Mesodermal cell (in vitro differentiated cells): ENCODE data around the gene CCDC13.

ENCODE experiments used
- H3K27ac ChIP-seq: 2 replicates; pipeline ENCODE4 v1.7.0; 2013; ENCODE audit warnings: mild to moderate bottlenecking, low read depth, low read length, moderate library complexity; ENCODE audit not compliant: severe bottlenecking
- H3K36me3 ChIP-seq: 2 replicates; pipeline ENCODE4 v1.7.1; 2013; ENCODE audit warnings: mild to moderate bottlenecking, low read length, moderate library complexity; ENCODE audit not compliant: control insufficient read depth, insufficient read depth
- H3K4me1 ChIP-seq: one replicate; pipeline ENCODE4 v1.7.1; 2013; ENCODE audit warnings: mild to moderate bottlenecking, low read length; ENCODE audit not compliant: insufficient read depth, control insufficient read depth, poor library complexity, severe bottlenecking
- H3K4me3 ChIP-seq: 2 replicates; pipeline ENCODE4 v1.7.0; 2013; ENCODE audit warnings: low read length, control low read depth, mild to moderate bottlenecking; ENCODE audit not compliant: insufficient read depth, poor library complexity, severe bottlenecking; ENCODE audit errors: extremely low read depth
- H3K9me3 ChIP-seq: 2 replicates; pipeline ENCODE4 v1.7.1; 2013; ENCODE audit warnings: mild to moderate bottlenecking, low read length, moderate library complexity; ENCODE audit not compliant: control insufficient read depth
- WGBS, 2 experiments: methylation state at CpG; one replicate each; pipeline ENCODE4 v1.1.5; 2013; ENCODE audit warnings: missing lambda C conversion rate in 2 of 2; ENCODE audit not compliant: insufficient coverage in 2 of 2; 5-methylcytosine and 5-hydroxymethylcytosine counted together

CCDC13 gene

GRCh38 chr3:42807929-42808328 is 34.9 kb upstream of the CCDC13 start:
- Histone ChIP-seq H3K36me3 (no peaks in the 10 kb centered on the region), H3K27ac (no peak overlapping the region)
- WGBS, 2 experiments: 100% methylated on average over 2 of the region's 4 CpGs; no CpG with 5 or more reads in 1 of the 2 experiments

GRCh38 chr3:42805141-42805821 is 32.2 kb upstream of the CCDC13 start:
- H3K4me3 ChIP-seq: peak overlapping the region; percentile 62
- 16 to 21% methylated on average over 17 to 20 of the region's 23 CpGs for WGBS, 2 experiments
- peaks cover 15% of the 10 kb centered on the region for H3K36me3 ChIP-seq
- no peaks in the 10 kb centered on the region for H3K9me3 ChIP-seq
- H3K27ac ChIP-seq: no peak overlapping the region
- H3K4me1 ChIP-seq: no peaks in the 10 kb centered on the region

More at GRCh38 chr3:42807929-42808328, 34.9 kb upstream of the CCDC13 start:
- no peaks in the 10 kb centered on the region for H3K9me3 ChIP-seq
- no peak overlapping the region for H3K4me3 ChIP-seq
- H3K4me1 ChIP-seq: no peaks in the 10 kb centered on the region

- 0 to 7% methylated on average over 2 to 7 of the region's 13 CpGs for WGBS, 2 experiments
- H3K27ac ChIP-seq: peak overlapping the region; percentile 34
- H3K4me3 ChIP-seq: peak overlapping the region; percentile 62
- H3K4me1 ChIP-seq: no peaks in the 10 kb centered on the region
- no peaks in the 10 kb centered on the region for H3K9me3 ChIP-seq
- peaks cover 20% of the 10 kb centered on the region for H3K36me3 ChIP-seq
These were observed 31.7 kb upstream of the CCDC13 start for GRCh38 chr3:42804831-42805132.

- Histone ChIP-seq H3K4me1 (no peaks in the 10 kb centered on the region), H3K27ac (peak within 1 kb of the TSS; percentile 78), H3K36me3 (peaks cover 26% of the 10 kb centered on the region), H3K4me3 (peak within 1 kb of the TSS; percentile 62), H3K9me3 (no peaks in the 10 kb centered on the region)
- 0% methylated on average over 28 to 39 of the region's 63 CpGs for WGBS, 2 experiments
These were observed 31.2 kb upstream of the CCDC13 start, which contains the start of gene HIGD1A for GRCh38 chr3:42804106-42804830. TSS of gene HIGD1A (minus strand) at chr3:42804490. CDS start at chr3:42794253, 10,237 bp downstream.

- Histone ChIP-seq H3K4me1 (no peaks in the 10 kb centered on the region), H3K4me3 (peak overlapping the region; percentile 62), H3K9me3 (no peaks in the 10 kb centered on the region), H3K36me3 (peaks cover 26% of the 10 kb centered on the region), H3K27ac (peak overlapping the region; percentile 78)
- 1 to 2% methylated on average over 28 to 33 of the region's 33 CpGs for WGBS, 2 experiments
These were observed 30.5 kb upstream of the CCDC13 start for GRCh38 chr3:42803414-42804105.

- Histone ChIP-seq H3K36me3 (peaks cover 26% of the 10 kb centered on the region), H3K4me3 (peak overlapping the region; percentile 62), H3K4me1 (no peaks in the 10 kb centered on the region), H3K27ac (peak overlapping the region; percentile 78), H3K9me3 (no peaks in the 10 kb centered on the region)
- WGBS, 2 experiments: 45 to 50% methylated on average over 7 to 9 of the region's 11 CpGs
These were observed 29.9 kb upstream of the CCDC13 start for GRCh38 chr3:42802876-42803413.

- Histone ChIP-seq H3K4me3 (no peak overlapping the region), H3K9me3 (no peaks in the 10 kb centered on the region), H3K36me3 (peaks cover 26% of the 10 kb centered on the region), H3K27ac (no peak overlapping the region), H3K4me1 (no peaks in the 10 kb centered on the region)
- 90 to 100% methylated on average over 1 to 2 of the region's 4 CpGs for WGBS, 2 experiments
These were observed 28.7 kb upstream of the CCDC13 start for GRCh38 chr3:42801784-42802183.

GRCh38 chr3:42801048-42801620 is 28.1 kb upstream of the CCDC13 start:
- Histone ChIP-seq H3K4me1 (no peaks in the 10 kb centered on the region), H3K36me3 (peaks cover 31% of the 10 kb centered on the region), H3K9me3 (no peaks in the 10 kb centered on the region), H3K27ac (no peak overlapping the region), H3K4me3 (no peak overlapping the region)
- WGBS, 2 experiments: 91 to 97% methylated on average over 3 of the region's 3 CpGs

- Histone ChIP-seq H3K9me3 (no peaks in the 10 kb centered on the region), H3K27ac (no peak overlapping the region), H3K36me3 (peaks cover 37% of the 10 kb centered on the region), H3K4me3 (no peak overlapping the region), H3K4me1 (no peaks in the 10 kb centered on the region)
- 100% methylated on average over 1 of the region's 2 CpGs for WGBS, 2 experiments
These were observed 27.2 kb upstream of the CCDC13 start for GRCh38 chr3:42800251-42800650.

GRCh38 chr3:42799376-42799775 is 26.3 kb upstream of the CCDC13 start:
- Histone ChIP-seq H3K36me3 (peaks cover 42% of the 10 kb centered on the region), H3K4me1 (no peaks in the 10 kb centered on the region), H3K27ac (no peak overlapping the region), H3K4me3 (no peak overlapping the region), H3K9me3 (no peaks in the 10 kb centered on the region)
- 82% methylated on average over 7 of the region's 7 CpGs for WGBS, 2 experiments
